IMR-90 (cell line): Measurements from ENCODE around the gene GRID1. TPM values are rescaled to one million over a fixed set of nuclear protein-coding genes. Genes with fewer than 3 reads are reported as not detected.

Source experiments
- ATAC-seq: fragments of 200-7000 bp; cut with Tn5 transposase; 2 replicates; pipeline ENCODE4 v1.9.1; 2020; ENCODE audit warnings: low read depth, mild to moderate bottlenecking, moderate library complexity
- BruUV-seq: library from RNA; stranded (reverse); fragments of 400-500 nt; replicated peaks from 2 replicates; lab custom pipeline; 2021; lab: Mats Ljungman, UMichigan
- CTCF ChIA-PET: fragments of 300-600 bp; formaldehyde crosslinking; extraction: SDS; loops from one replicate; lab custom pipeline; 2021; ENCODE audit warnings: antibody characterized with exemption; lab: Yijun Ruan, JAX
- POLR2A ChIA-PET: fragments of 300-600 bp; sonication (Branson Sonifier 250); formaldehyde crosslinking; loops from one replicate; lab custom pipeline; 2022; ENCODE audit warnings: antibody characterized with exemption; ENCODE audit not compliant: unreplicated experiment; lab: Charles Lee
- DNase-seq: peaks from one replicate; pipeline ENCODE4 v3.0.0; 2013
- H2AFZ ChIP-seq: replicated peaks from 2 replicates; pipeline ENCODE3; 2013; ENCODE audit warnings: low read length, mild to moderate bottlenecking; ENCODE audit not compliant: poor library complexity
- H2AK5ac ChIP-seq: 2 replicates; pipeline ENCODE4 v1.6.1; 2013; ENCODE audit warnings: low read depth, low read length, inconsistent platforms
- H2AK9ac ChIP-seq: replicated peaks from 2 replicates; pipeline ENCODE3; 2013; ENCODE audit warnings: mild to moderate bottlenecking, low read depth, low read length, moderate library complexity; ENCODE audit not compliant: poor library complexity
- H2BK120ac ChIP-seq: 2 replicates; pipeline ENCODE4 v1.6.1; 2013; ENCODE audit warnings: low read depth, low read length, inconsistent platforms
- H2BK15ac ChIP-seq: 3 replicates; pipeline ENCODE4 v1.6.1; 2013; ENCODE audit warnings: low read depth, low read length, inconsistent platforms
- H2BK20ac ChIP-seq: 2 replicates; pipeline ENCODE4 v1.6.1; 2013; ENCODE audit warnings: low read depth, mild to moderate bottlenecking, inconsistent platforms, low read length, moderate library complexity
- H2BK5ac ChIP-seq: 2 replicates; pipeline ENCODE4 v1.6.1; 2013; ENCODE audit warnings: mild to moderate bottlenecking, low read depth, low read length, inconsistent platforms; ENCODE audit not compliant: poor library complexity, severe bottlenecking
- H3K14ac ChIP-seq: replicated peaks from 2 replicates; pipeline ENCODE4 v1.6.1; 2013; ENCODE audit warnings: low read depth, low read length, inconsistent platforms
- H3K18ac ChIP-seq: 2 replicates; pipeline ENCODE4 v1.6.1; 2013; ENCODE audit warnings: low read depth, low read length, control low read depth
- H3K23ac ChIP-seq: 2 replicates; pipeline ENCODE4 v1.6.1; 2013; ENCODE audit warnings: low read depth, low read length, inconsistent platforms
- H3K27ac ChIP-seq: 2 replicates; pipeline ENCODE4 v1.5.1; 2013; ENCODE audit warnings: mild to moderate bottlenecking, control low read depth, low read length; ENCODE audit not compliant: insufficient read depth
- H3K27me3 ChIP-seq: 2 replicates; pipeline ENCODE4 v1.6.1; 2013; ENCODE audit warnings: low read length; ENCODE audit not compliant: control insufficient read depth, insufficient read depth
- H3K36me3 ChIP-seq: 2 replicates; pipeline ENCODE4 v1.6.1; 2013; ENCODE audit warnings: low read length, mixed read lengths; ENCODE audit not compliant: control insufficient read depth, insufficient read depth
- H3K4ac ChIP-seq: 2 replicates; pipeline ENCODE4 v1.6.1; 2013; ENCODE audit warnings: low read depth, low read length, inconsistent platforms
- H3K4me1 ChIP-seq: 2 replicates; pipeline ENCODE4 v1.6.1; 2013; ENCODE audit warnings: low read length, mixed read lengths; ENCODE audit not compliant: control insufficient read depth, insufficient read depth
- H3K4me2 ChIP-seq: 2 replicates; pipeline ENCODE4 v1.6.1; 2013; ENCODE audit warnings: low read depth, mild to moderate bottlenecking, control low read depth, low read length, moderate library complexity
- H3K4me3 ChIP-seq: 2 replicates; pipeline ENCODE4 v1.5.1; 2013; ENCODE audit warnings: low read depth, mild to moderate bottlenecking, control low read depth, low read length, moderate library complexity; ENCODE audit not compliant: insufficient read depth
- H3K56ac ChIP-seq: 2 replicates; pipeline ENCODE4 v1.6.1; 2013; ENCODE audit warnings: low read length, inconsistent platforms; ENCODE audit not compliant: insufficient read depth; ENCODE audit errors: extremely low read depth
- H3K79me1 ChIP-seq, 2 experiments: 2 replicates each; pipeline ENCODE4 v1.6.1; 2013; ENCODE audit warnings: low read length in 2 of 2, inconsistent platforms in 1 of 2, low read depth in 1 of 2
- H3K9ac ChIP-seq: 2 replicates; pipeline ENCODE4 v1.6.1; 2013; ENCODE audit warnings: low read depth, low read length, control low read depth
- H3K9me1 ChIP-seq: 2 replicates; pipeline ENCODE4 v1.6.1; 2013; ENCODE audit warnings: low read length, inconsistent platforms; ENCODE audit not compliant: insufficient read depth
- H3K9me3 ChIP-seq: 2 replicates; pipeline ENCODE4 v1.6.1; 2013; ENCODE audit warnings: low read length; ENCODE audit not compliant: control insufficient read depth, insufficient read depth
- H4K20me1 ChIP-seq: 2 replicates; pipeline ENCODE4 v1.6.1; 2013; ENCODE audit warnings: low read length, inconsistent platforms; ENCODE audit not compliant: insufficient read depth
- H4K5ac ChIP-seq: 2 replicates; pipeline ENCODE4 v1.6.1; 2013; ENCODE audit warnings: mild to moderate bottlenecking, low read depth, low read length, control low read depth
- H4K8ac ChIP-seq, 2 experiments: 2 replicates each; pipeline ENCODE4 v1.6.1; 2013; ENCODE audit warnings: low read depth in 2 of 2, low read length in 2 of 2, control low read depth in 1 of 2, inconsistent platforms in 1 of 2
- H4K91ac ChIP-seq: 2 replicates; pipeline ENCODE4 v1.6.1; 2013; ENCODE audit warnings: low read depth, low read length, inconsistent platforms; ENCODE audit not compliant: insufficient read depth
- BHLHE40 ChIP-seq: fragments of 150-350 bp; IDR thresholded peaks from 2 replicates; pipeline ENCODE4 v1.6.1; 2016; ENCODE audit warnings: mild to moderate bottlenecking, low read depth, low read length
- CEBPB ChIP-seq: IDR thresholded peaks from 2 replicates; pipeline ENCODE4 v1.6.1; 2012; ENCODE audit warnings: low read depth, low read length, improper control_type of control experiment
- CHD1 ChIP-seq: IDR thresholded peaks from 2 replicates; pipeline ENCODE4 v1.6.1; 2012; ENCODE audit warnings: low read depth, low read length, improper control_type of control experiment
- CTCF ChIP-seq: conservative IDR thresholded peaks from 2 replicates; pipeline ENCODE4 v1.5.1; 2012; ENCODE audit warnings: mild to moderate bottlenecking, low read depth, low read length, improper control_type of control experiment
- ELK1 ChIP-seq: fragments of 150-350 bp; IDR thresholded peaks from 2 replicates; pipeline ENCODE4 v1.6.1; 2016; ENCODE audit warnings: low read depth, mild to moderate bottlenecking, low read length, moderate library complexity, borderline replicate concordance
- FOS ChIP-seq: fragments of 150-350 bp; IDR thresholded peaks from 2 replicates; pipeline ENCODE4 v1.6.1; 2016; ENCODE audit warnings: low read depth, low read length
- MAFK ChIP-seq: IDR thresholded peaks from 2 replicates; pipeline ENCODE4 v1.6.1; 2012; ENCODE audit warnings: low read depth, low read length, improper control_type of control experiment
- MAZ ChIP-seq: IDR thresholded peaks from 2 replicates; pipeline ENCODE4 v1.6.1; 2012; ENCODE audit warnings: low read depth, mild to moderate bottlenecking, low read length, improper control_type of control experiment, moderate library complexity, borderline replicate concordance
- MXI1 ChIP-seq: IDR thresholded peaks from 2 replicates; pipeline ENCODE4 v1.6.1; 2012; ENCODE audit warnings: low read depth, mild to moderate bottlenecking, low read length, moderate library complexity, borderline replicate concordance
- NFE2L2 ChIP-seq: fragments of 150-350 bp; IDR thresholded peaks from 2 replicates; pipeline ENCODE4 v1.6.1; 2016; ENCODE audit warnings: low read depth, mild to moderate bottlenecking, low read length
- POLR2A ChIP-seq: IDR thresholded peaks from 2 replicates; pipeline ENCODE4 v1.6.1; 2012; ENCODE audit warnings: mild to moderate bottlenecking, low read depth, low read length
- RAD21 ChIP-seq: IDR thresholded peaks from 2 replicates; pipeline ENCODE4 v1.6.1; 2012; ENCODE audit warnings: low read length, improper control_type of control experiment
- RCOR1 ChIP-seq: IDR thresholded peaks from 2 replicates; pipeline ENCODE4 v1.6.1; 2012; ENCODE audit warnings: mild to moderate bottlenecking, low read length, improper control_type of control experiment; ENCODE audit not compliant: insufficient replicate concordance
- RFX5 ChIP-seq: IDR thresholded peaks from 2 replicates; pipeline ENCODE4 v1.8.0; 2012; ENCODE audit warnings: low read depth, mild to moderate bottlenecking, low read length, moderate library complexity
- SMC3 ChIP-seq: fragments of 150-350 bp; IDR thresholded peaks from 2 replicates; pipeline ENCODE4 v1.6.1; 2016; ENCODE audit warnings: low read depth, mild to moderate bottlenecking, antibody characterized with exemption, low read length, moderate library complexity
- USF2 ChIP-seq: fragments of 150-350 bp; IDR thresholded peaks from 2 replicates; pipeline ENCODE4 v1.6.1; 2017; ENCODE audit warnings: mild to moderate bottlenecking, antibody characterized with exemption, low read length, low read depth
- WGBS, 2 experiments: methylation state at CpG; one replicate each; pipeline versions ENCODE4 v1.1.5 to v1.1.7; 2013; ENCODE audit warnings: missing lambda C conversion rate in 2 of 2; ENCODE audit not compliant: insufficient read length in 1 of 2; ENCODE audit errors: extremely low coverage in 2 of 2; 5-methylcytosine and 5-hydroxymethylcytosine counted together
- dilution Hi-C: fragments of 300-500 bp; cut with HindIII; formaldehyde crosslinking; loops from one replicate; pipeline ENCODE4 v1.14.3; 2018; ENCODE audit warnings: low sequenced_read_pairs; ENCODE audit not compliant: unreplicated experiment
- in situ Hi-C: fragments of 300-500 bp; cut with MboI; formaldehyde crosslinking; loops from 3 replicates; pipeline ENCODE4 v1.14.3; 2019; ENCODE audit warnings: low sequenced_read_pairs, inconsistent platforms, mixed read lengths
- intact Hi-C: fragments of 100-400 bp; cut with micrococcal nuclease; formaldehyde crosslinking; loops from 2 replicates; pipeline ENCODE4 v1.10.0; 2022
- polyA plus RNA-seq, 3 experiments: library from polyadenylated mRNA; depleted of rRNA; stranded (reverse); fragments of >200 nt; gene quantifications; 2 replicates each; pipeline ENCODE4 v1.2.3, GENCODE V29; 2012; ENCODE audit warnings: low replicate concordance in 1 of 3
- total RNA-seq: library from RNA; depleted of rRNA; stranded (reverse); fragments of >200 nt; gene quantifications from 2 replicates; pipeline ENCODE4 v1.2.3, GENCODE V29; 2012

Gene GRID1
- total and polyA plus RNA-seq, 2 of the 4 experiments (the other 2 are of a cell fraction) = not detected

- ATAC-seq (no peak), DNase-seq (no peak)
- Histone ChIP-seq H3K23ac (no peak overlapping the region), H2BK120ac (no peak overlapping the region), H3K56ac (no peak overlapping the region), H3K14ac (no peak overlapping the region), H2AK5ac (no peak overlapping the region), H4K5ac (no peak overlapping the region), H2AK9ac (no peak overlapping the region), H3K79me1 (no peaks in the 10 kb centered on the region), H3K9me1 (no peaks in the 10 kb centered on the region), H3K4me3 (no peak overlapping the region), H3K4me2 (no peak overlapping the region), H4K20me1 (no peaks in the 10 kb centered on the region), H3K18ac (no peak overlapping the region), H3K27me3 (no peaks in the 10 kb centered on the region), H3K9ac (no peak overlapping the region), H2BK15ac (no peak overlapping the region), H3K27ac (no peak overlapping the region), H2BK5ac (no peak overlapping the region), H3K4ac (no peak overlapping the region), H3K4me1 (no peaks in the 10 kb centered on the region), H3K9me3 (peaks cover 14% of the 10 kb centered on the region), H4K8ac (no peak overlapping the region), H3K36me3 (no peaks in the 10 kb centered on the region), H2AFZ (no peak overlapping the region), H2BK20ac (no peak overlapping the region), H4K91ac (no peak overlapping the region)
- CTCF ChIA-PET = no interaction called here
- WGBS, 2 experiments = no CpG with 5 or more reads among the region's 4 CpGs
- dilution Hi-C loops = no loop called here
- intact Hi-C loops = no loop called here
- BruUV-seq = no TSS peak
- POLR2A ChIA-PET = no interaction called here
- TF ChIP-seq MXI1 (no peak), CEBPB (no peak), MAZ (no peak), NFE2L2 (no peak), RCOR1 (no peak), FOS (no peak), RAD21 (no peak), POLR2A (no peak), BHLHE40 (no peak), SMC3 (no peak), MAFK (no peak), RFX5 (no peak), CTCF (no peak), ELK1 (no peak), USF2 (no peak), CHD1 (no peak)
- in situ Hi-C loops = no loop called here
Observed at GRCh38 chr10:85901599-85901998, 465.0 kb downstream of the GRID1 start.
